Esophagus muscularis mucosa (tissue), 3 donors: ENCODE results near the gene CHIA.

Experiments used
- CTCF ChIP-seq, 3 experiments: fragments of 200-600 bp in 2 of 3; fragments of 450-650 bp in 1 of 3; sonication (generic) in 2 of 3; IDR thresholded peaks; one replicate each; pipeline ENCODE4 v1.5.1; 2017 to 2019; ENCODE audit warnings: antibody characterized with exemption in 3 of 3, mild to moderate bottlenecking in 2 of 3, moderate library complexity in 1 of 3
- POLR2A ChIP-seq: fragments of 450-650 bp; IDR thresholded peaks from one replicate; pipeline ENCODE4 v1.6.1; 2017; ENCODE audit warnings: antibody characterized with exemption, moderate library complexity, mild to moderate bottlenecking, low read depth

GRCh38 chr1:111334169-111334568, 43.5 kb downstream of the CHIA start:
- peak in 1 of 3 experiments; percentile 20 for TF ChIP-seq CTCF (IDR thresholded peaks at IDR 0.05)
- TF ChIP-seq POLR2A: no peak
